Kasumi-1 (cell line): ENCODE data around the gene PKIG.
"Not testable (repeated sequence)": the region's sequence is repeated elsewhere in the genome, so short reads cannot be mapped to it uniquely, and the experiment has no call there.

Experiments
- DNase-seq, 2 experiments: peaks; one replicate each; lab custom pipeline; 2025; lab: John Stamatoyannopoulos, UW

PKIG gene

DNA sequence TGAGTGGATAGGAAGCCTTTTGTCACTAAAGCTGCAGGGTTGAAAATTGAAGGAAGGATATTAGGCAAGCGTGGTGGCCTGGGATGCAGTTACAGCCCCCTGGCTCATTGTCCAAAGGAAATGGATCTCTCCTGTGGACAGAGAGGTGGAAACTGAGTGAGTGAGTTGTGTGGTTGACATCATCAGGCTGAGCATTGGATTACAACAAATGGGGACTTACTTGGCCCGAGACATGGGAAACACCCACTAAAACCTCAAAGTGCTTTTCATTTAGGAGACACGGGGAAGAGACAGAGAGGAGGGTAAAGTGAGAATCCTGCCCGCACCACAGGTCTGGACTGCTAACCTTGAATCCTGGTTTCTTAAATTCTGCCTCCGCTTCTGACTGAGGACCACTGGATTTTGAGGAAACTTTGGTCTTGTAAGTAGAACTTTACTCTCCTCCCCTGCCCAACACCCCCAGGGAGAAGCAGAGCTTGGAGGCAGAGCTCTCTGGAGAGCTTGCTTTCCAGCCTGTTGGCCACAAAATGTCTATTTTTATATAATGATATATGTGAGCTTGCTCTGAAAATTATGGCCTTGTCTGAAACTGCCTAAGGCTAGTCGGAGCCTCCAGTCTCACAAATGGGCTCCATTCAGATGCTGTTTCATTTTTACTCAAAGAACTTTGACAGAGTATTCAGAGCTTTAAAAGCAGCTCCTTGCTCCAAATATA, at the start of gene PKIG:
PKIG (plus strand) TSS at position 269 of the 715 bp plus-strand sequence. CDS start 31,978 bp downstream, outside the sequence.
- no peak for DNase-seq

DNA sequence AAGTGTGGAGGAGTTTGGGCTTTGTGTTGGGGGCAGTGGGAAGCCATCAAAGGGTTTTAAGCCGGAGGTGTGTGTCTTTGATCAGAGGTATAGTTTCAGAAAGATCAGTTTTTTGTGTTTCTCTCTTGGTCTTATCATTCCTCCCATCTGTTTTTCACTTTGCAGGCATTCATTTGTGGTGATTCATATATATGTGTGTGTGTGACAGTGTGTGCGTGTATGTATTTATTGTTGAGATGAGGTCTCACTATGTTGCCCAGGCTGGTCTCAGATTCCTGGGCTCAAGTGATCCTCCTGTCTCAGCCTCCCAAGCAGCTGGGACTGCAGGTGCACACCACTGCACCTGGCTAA, 49.4 kb upstream of the PKIG start:
- DNase-seq = no peak

DNA sequence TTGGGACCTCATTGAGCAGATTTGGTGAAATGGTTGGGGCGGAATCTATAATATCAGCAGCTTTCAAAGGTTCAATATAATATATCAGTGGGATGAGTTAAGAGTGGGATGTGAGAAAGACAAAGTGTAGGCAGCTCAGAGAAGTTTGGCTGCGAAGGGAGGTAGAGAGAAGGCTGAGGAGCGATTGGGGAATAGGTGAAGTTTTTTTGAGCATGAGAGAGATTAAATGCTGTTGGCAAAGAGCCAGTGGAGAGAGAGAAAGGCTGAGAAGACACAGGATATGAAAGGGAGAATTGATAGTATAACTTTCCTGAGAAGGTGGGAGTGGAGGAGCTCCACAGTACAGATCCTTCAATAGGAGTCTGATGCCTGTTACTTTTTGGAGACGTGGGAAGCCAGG, 48.5 kb upstream of the PKIG start:
- DNase-seq = no peak

DNA sequence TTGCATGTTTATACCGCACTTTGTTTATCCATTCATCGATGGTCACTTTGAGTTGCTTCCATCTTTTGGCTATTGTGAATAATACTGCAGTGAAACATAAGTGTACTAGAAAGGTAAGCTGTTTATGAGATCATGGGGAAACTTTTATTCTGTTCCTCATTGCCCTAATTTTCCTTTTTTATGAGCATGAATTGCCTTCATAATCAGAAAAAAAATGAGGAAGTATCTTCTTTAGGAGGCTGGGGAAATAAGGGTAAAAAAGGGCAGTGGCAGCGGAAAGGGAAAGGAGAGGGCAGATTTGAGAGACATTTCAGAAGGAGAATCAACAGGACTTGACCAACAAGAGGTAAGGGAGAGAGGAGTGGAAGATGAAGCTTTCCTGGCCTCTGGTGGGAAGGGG, 46.2 kb upstream of the PKIG start:
- peak in 1 of 2 experiments; percentile 18 for DNase-seq

DNA sequence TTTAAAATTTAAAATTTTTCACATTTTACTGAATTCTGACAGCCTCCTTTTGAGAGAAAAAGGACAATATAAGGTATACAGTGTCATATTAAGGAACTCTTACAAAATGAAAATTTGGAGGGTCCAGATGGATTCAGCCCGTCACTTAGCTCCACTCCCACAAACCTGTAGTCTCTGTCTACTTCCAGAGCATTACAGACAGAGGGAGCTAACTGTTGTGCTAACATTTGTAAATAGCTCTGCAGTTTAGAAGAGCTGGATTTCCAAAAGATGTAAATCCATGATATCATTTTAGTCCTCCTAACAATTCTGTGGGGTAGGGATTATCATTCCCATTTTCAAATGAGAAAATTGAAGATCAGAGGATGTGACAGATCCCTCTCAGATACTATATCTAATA, 44.4 kb upstream of the PKIG start:
- no peak for DNase-seq

DNA sequence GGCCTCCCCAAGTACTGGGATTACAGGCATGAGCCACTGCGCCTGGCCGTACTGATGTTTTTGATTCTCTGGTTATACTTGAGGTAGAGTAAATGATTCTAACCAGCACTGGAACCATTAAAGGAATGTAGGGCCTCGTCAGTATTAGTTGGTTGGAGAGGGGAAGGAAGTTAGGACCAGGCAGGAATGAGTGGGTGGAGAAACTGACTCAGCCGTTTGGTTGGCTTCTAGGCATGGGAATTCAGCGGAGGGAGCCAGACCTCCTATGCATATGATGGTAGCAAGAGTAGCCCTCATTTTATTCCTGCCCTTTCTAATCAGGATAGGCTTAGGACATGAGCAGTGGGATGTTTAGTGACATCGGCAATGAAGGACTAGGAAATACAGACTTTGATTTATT, 41.5 kb upstream of the PKIG start:
- DNase-seq = no peak

DNA sequence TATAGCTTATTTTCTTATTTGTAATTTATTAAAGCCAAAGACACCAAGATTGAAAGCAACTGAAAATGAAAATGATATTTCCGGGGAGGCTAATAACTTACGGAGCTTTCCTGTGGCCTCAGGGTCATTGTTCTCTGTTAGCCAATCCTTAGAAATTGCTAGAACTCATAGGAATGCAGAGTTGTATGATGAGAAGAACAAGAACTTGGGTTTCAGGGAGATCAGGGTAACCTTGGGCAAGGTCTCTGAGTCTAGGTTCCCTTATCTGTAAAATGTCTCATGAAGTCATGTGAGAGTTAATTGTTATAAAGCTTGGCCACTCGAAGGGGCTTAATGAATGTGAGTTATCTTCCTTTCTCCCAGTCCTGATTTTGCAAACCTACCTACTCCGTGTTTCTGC, 40.4 kb upstream of the PKIG start:
- no peak for DNase-seq

DNA sequence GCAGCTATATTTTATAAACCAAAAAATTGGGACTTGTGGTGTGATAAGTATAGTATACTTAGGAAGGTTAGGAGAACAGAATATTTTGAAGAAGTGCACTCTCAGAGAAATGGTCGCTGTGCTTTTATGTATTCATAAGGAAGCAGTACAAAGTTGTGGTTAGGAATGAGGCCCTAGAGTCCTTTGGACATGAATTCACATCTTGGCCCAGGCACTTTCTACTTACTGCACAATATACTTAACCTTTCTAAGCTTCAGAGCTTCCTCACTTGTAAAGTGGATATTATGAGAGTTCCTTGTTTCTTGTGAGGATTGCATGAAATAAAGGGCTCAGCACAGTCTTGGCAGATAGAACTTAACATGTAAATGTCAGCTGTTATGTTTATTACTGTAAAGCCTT, 39.5 kb upstream of the PKIG start:
- peak in 1 of 2 experiments; percentile 13 for DNase-seq

DNA sequence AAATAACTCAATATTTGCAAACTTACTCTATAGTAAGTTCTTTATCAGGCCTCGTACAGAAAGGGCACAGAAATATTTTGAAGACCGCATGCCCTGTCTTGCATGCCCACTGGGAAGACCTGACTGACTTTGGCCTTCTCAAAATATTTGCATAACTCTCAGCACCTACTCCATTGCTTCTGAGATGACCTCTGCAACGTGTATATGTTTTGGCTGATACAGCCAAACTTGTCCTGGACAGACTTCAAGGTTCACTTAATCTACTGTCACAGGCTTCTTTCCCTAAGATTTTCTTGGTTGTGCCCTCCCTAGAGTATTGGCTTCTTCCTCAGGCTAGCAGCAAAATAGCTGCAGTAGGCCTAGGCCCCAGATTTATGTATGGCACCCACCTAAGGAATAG, 39.0 kb upstream of the PKIG start:
- DNase-seq = no peak

DNA sequence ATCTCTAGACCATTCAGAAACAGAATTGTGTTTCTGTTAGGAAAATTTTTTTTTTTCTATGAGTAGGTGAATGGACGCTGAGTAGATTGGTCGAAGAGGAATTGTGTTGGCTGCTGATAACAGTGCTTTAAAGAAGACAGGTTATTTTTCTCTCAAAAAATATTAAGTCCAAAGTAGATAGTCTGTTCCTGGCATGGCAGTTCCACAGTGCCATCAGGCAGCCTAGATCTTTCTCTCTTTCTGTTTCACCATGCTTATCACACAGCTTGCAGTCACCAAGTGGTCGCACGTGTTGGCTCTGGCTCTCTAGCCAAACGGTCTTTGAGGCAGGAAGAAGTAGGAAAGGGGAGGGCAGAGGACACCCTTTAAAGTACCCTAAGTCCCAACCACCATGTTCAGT, 38.1 kb upstream of the PKIG start:
- no peak for DNase-seq

DNA sequence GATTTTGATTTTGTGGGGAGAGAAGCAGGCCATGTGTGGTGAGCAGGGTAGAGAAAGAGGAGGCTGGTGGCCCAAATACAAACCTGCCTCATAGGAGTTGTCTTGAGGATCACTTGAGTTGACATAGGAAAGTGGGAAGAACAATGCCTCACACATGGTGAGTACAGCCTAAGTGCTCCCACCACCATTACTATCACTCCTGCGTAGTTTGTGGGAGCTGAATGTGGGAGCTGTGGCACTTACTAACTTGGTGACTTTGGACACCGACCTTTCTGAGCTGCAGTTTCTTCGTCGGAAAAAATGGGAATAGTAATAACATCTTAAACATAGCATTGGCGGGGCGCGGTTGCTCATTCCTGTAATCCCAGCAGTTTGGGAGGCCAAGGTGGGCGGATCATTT, 35.0 kb upstream of the PKIG start:
- no peak for DNase-seq

DNA sequence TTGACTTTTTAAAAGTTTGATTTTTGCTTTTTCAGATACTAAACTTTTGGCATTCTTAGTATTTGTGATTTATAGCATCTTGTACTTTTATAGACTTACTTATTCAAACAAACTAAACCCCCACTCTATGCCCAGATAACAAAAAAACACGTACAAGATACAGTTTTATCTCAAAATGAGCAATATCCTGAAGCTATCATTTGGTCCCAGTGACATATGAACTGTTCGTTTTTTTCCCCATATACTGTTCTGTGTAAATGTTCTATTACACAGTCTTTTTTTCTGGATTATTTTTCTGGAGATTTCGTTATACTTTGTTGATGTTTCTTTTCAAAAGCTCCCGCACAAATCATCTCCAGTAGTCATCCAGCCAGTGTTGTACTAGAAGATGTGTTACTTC, 33.3 kb upstream of the PKIG start:
- no peak for DNase-seq

DNA sequence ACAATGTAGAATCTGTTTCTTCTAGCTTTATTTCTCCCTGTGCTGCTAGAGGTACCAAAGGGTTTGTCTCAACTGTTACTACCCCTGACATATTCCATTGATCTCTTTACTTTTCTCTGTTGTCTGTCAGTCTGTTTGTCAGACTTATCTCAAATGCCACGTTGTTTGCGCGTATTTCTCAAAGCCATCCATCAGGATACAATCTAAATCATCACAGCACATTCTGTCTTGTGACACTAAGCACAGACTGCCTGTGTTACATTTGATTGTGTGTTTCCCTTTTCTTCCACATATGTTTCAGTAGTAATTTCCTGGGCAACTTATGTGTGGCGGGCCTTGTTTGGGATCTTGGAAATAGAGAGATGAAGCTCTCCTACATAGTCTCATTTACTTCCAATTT, 30.3 kb upstream of the PKIG start:
- DNase-seq = no peak

DNA sequence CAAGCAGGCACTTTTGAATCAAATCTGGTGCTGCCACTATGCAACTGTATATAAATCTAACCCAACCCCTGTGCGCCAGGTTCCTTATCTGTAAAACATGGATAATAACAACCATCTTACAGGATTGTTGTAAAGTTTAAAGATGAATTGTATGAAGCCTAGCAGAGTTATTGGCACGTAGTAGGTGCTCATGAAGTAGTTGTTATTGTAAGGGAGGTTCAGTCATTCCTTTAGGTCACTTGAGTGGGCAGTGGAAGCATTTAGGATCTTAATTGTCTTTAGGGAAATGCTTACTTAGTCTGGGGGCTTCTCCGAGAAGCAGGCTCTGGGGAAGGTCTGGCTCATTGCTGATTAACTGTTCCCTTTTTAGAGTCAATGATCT, 29.8 kb upstream of the PKIG start:
- DNase-seq = no peak

DNA sequence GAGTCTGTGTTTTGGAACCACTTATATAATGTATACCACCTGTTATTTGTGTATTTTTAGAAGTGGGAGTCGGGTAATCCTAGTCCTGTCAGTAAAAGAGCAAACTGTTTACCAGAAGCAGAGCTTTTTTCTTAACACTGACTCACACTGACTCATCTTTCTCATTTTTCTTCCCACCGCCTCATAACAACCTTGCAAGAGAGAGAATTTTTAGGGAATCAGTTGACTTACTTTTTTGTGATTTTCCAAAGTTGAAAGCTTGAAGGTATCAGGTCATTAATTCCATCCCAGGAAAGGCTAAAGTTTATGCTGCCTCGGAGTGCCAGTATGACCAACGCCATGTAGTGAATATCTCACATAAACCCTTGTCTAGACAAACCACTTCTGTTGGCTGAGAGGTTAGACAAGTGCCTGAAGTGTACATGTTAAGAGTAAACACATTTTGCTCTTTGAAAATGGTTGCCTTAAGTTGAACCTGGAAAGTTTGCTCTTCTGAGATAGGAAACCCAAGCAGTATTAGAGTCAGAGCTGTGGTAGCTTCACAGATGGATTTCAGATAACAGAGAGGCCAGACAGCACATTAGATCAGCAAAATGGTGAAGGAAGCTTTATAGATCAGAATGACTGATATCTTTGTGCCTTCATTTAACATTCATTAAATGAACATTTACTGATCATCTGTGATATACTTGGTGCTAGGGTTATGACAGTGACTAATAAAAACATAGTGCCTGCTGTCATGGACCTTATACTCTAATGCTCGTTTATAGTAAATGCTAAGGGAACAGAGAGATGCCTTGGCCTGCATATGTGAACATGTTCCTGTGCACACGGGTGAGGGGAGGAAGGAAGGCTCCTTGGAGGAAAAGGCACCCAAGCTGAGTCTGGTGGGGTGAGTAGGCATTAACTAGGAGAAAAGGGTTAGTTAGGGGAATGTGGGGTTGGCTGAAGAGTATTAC, 29.1 kb upstream of the PKIG start:
- no peak for DNase-seq

DNA sequence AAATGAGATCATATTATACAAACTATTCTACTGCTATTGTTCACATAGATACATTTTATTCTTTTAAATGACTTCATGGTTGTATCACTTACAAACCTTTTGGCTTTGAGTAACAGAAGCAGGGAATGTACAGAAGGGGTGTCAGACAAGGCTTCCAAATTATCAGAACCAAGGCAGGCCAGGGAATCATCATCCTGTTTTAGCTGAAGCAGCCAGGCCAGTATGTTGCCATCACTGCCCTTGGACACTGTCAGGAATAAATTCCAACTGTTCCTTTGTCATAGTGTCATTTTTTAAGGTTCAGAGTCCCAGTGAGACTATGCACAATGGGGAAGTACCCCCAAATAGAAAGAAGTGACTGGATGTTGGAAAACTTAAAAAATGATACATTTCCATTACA, 23.1 kb upstream of the PKIG start:
- DNase-seq = no peak

DNA sequence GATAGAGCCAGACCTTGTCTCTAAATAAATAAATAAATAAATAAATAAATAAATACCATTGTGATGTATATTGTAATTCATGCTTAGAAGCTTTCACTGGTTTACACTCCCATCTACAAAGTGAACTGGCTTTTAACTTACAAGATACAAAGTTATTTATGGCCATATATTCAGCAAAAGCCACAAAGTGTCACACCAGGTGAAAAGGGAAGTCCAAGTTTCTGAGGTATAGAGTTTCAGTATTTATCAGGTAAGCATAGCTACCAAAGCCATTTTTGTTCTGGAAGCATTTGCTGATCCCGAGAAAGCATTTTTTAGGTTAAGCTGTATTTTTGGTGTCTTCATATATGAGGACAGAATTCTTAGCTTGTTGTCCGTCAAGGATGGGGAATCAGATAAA, 22.1 kb upstream of the PKIG start:
- no peak for DNase-seq

DNA sequence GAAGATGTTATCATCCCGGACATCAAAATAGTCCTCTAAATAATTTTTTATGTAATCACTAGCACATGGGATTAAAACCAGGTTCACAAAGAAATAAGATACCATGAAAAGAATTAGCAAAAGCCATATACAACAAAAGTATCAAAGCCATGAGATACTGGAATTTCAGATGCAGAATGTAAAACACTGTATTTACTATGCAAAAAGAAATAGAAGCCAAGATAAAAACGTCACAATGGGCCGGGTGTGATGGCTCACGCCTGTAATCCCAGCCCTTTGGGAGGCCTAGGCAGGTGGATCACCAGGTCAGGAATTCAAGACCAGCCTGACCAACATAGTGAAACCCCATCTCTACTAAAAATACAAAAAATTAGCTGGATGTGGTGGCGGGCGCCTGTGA, 21.6 kb upstream of the PKIG start:
- DNase-seq = not testable (repeated sequence)

DNA sequence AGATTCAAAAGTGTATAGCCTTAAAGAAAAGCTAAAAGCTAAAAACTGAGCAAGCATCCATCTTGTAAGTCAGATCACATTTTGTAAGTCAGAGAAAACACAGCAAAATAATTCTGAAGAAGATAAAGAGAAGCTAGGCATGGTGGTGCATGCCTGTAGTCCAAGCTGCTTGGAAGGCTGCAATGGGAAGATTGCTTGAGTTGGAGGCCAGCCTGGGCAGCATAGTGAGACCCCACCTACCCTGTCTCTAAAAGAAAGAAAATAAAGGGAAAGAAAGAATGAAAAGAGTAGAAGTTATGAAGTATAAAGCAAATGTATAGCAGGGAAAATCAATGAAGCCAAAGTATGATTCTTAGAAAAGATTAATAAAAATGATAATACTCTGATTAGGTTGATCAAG, 20.5 kb upstream of the PKIG start:
- no peak for DNase-seq

DNA sequence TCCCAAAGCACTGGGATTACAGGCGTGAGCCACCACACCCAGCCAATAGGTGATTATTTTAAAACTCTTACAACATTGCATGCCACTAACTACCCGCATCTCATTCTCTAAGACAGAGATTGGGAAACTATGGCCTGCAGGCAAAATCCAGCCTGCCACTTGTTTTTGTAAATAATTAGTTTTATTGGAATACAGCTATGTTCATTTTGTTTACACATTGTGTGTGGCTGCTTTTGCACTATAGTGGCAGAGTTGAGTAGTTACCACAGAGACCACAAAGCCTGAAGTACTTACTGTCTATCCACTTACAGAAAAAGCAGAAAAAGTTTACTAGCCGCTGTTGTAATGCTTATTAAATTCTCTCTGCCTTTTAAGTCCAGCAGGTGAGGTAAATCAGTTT, 16.4 kb upstream of the PKIG start:
- DNase-seq = no peak

DNA sequence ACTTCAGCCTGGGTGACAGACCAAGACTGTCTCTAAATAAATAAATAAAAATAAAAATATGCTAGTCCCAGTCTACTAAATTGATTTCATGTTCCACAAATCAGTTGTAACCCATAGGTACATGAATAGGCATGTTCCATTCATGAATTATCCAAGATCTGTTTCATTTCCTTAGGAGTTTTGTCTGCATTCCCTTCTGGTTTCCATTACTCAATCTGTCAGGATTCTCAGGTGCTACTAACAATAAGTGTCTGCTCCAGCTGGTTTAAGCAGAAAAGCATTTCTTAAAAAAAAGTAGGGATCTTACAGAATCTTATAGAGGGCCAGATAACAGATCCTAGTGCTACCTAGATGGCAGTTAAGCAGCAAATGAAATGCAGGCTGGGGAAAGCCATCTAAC, 15.6 kb upstream of the PKIG start:
- DNase-seq = no peak

DNA sequence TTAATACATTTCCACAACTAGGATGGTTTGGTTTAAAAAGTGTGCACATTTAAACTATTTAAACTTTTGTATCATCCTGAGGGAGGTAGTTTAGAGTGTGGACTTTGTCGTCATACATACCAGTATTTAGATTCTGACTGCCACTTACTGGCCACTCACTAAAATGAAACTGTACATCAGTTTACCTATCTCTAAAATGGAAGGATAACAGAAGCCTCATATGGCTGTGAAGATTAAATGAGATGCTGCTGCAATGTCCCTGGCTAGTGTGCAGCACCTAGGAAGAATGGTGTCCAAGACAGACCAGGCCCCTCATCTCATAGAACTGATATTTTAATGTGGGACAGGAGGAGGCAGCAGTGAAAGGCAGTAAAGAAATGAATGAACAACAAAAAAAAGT, 12.0 kb upstream of the PKIG start:
- no peak for DNase-seq

DNA sequence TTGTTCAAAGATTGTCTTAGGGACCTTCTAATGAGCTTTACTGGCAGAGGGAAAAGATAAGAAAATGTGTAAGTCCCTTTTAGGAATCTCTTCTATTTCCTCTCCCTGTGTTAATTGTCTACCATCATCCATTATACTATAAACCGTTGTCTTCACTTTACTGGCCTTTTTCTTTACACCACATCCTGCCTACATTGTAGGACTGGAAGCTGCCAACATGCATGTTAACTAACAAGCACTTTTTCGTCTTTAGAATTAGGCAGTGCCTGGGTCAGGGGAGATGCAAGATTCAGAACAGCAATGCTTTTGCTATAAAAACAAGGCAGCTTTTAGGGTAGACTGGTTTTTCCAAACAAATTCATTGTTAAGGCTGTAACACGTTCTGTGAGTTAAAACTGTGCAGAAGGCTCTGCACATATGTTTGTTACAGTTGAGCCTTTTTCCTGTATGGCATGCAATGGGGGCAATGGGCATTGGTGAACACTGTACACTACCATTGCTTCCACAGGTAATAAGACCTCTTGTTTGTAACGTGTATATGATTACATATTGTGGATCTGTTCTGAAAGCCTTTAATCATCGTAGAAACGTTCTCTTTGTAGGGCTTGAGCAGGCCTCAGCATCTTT, 10.9 kb upstream of the PKIG start:
- DNase-seq = no peak
